Upper lobe of left lung (tissue), 4 donors: Measurements from ENCODE around the gene GLRA3.

Source experiments
- CTCF ChIP-seq, 6 experiments: fragments of 450-650 bp in 4 of 6; fragments of 200-600 bp in 2 of 6; sonication (generic) in 2 of 6; IDR thresholded peaks; one replicate each; pipeline ENCODE4 v1.5.1; 2016 to 2019; ENCODE audit warnings: antibody characterized with exemption in 6 of 6
- EP300 ChIP-seq, 4 donors: sonication (generic); formaldehyde crosslinking; IDR thresholded peaks; one replicate each; pipeline ENCODE4 v1.5.1; 2017; ENCODE audit warnings: antibody characterized with exemption in 4 of 4, control low read depth in 2 of 4
- POLR2A ChIP-seq, 4 donors: fragments of 450-650 bp; IDR thresholded peaks; one replicate each; pipeline ENCODE4 v1.5.1; 2016 to 2017; ENCODE audit warnings: antibody characterized with exemption in 4 of 4, mild to moderate bottlenecking in 2 of 4

- TF ChIP-seq EP300 (IDR thresholded peaks at IDR 0.05) (no peak), CTCF (IDR thresholded peaks at IDR 0.05) (no peak), POLR2A (IDR thresholded peaks at IDR 0.05) (no peak)
Observed at GRCh38 chr4:174669270-174669669, 159.8 kb downstream of the GLRA3 start.
